Right lobe of liver (tissue), 6 donors: ENCODE measurements around the gene CYS1. TPM values are rescaled to one million over a fixed set of nuclear protein-coding genes. Genes with fewer than 3 reads are reported as not detected.
"Not testable (repeated sequence)": the region's sequence is repeated elsewhere in the genome, so short reads cannot be mapped to it uniquely, and the experiment has no call there.

Source experiments
- ATAC-seq, 4 donors: fragments of 200-7000 bp; cut with Tn5 transposase; one replicate each; pipeline ENCODE4 v1.9.1; 2020; ENCODE audit warnings: mild to moderate bottlenecking in 4 of 4, moderate library complexity in 4 of 4
- DNase-seq, 3 donors: peaks; one replicate each; pipeline ENCODE4 v3.0.0-alpha.2; 2020
- H3K27ac ChIP-seq, 3 donors: fragments of 200-600 bp; one replicate each; pipeline ENCODE4 v1.8.0; 2022
- H3K27me3 ChIP-seq, 2 donors: fragments of 200-600 bp; one replicate each; pipeline ENCODE4 v1.8.0; 2022
- H3K36me3 ChIP-seq, 4 donors: fragments of 200-600 bp; sonication (generic) in 1 of 4; one replicate each; pipeline versions ENCODE4 v1.5.1 to v1.8.0; 2017 to 2022; ENCODE audit warnings: control low read depth in 1 of 4
- H3K4me1 ChIP-seq, 4 donors: fragments of 200-600 bp; sonication (generic) in 1 of 4; one replicate each; pipeline versions ENCODE4 v1.5.1 to v1.8.0; 2017 to 2022; ENCODE audit warnings: control low read depth in 1 of 4
- H3K4me3 ChIP-seq, 3 donors: fragments of 200-600 bp; one replicate each; pipeline ENCODE4 v1.8.0; 2022
- H3K9me3 ChIP-seq, 4 donors: fragments of 200-600 bp; sonication (generic) in 1 of 4; one replicate each; pipeline versions ENCODE4 v1.5.1 to v1.8.0; 2017 to 2022; ENCODE audit warnings: control low read depth in 1 of 4
- POLR2A ChIP-seq: fragments of 450-650 bp; IDR thresholded peaks from one replicate; pipeline ENCODE4 v1.6.1; 2017; ENCODE audit warnings: antibody characterized with exemption, mild to moderate bottlenecking
- WGBS: methylation state at CpG from one replicate; pipeline ENCODE4 v1.1.6; 2018; ENCODE audit warnings: low coverage, low lambda C conversion rate; ENCODE audit not compliant: insufficient coverage; ENCODE audit errors: missing lambda C conversion rate; 5-methylcytosine and 5-hydroxymethylcytosine counted together
- intact Hi-C, 2 donors: fragments of 100-400 bp; cut with DNase I; formaldehyde crosslinking; loops; one replicate each; pipeline versions ENCODE4 v1.11.2 to v1.14.1; 2022
- total RNA-seq, 6 experiments: library from RNA; depleted of rRNA in 2 of 6; stranded (reverse); fragments of >200 nt in 2 of 6; fragmentation: NEBNext Ultra II Directional in 3 of 6; extraction: Animal tissue kit (Norgen Biotek cat#: 25700) in 3 of 6; gene quantifications; one replicate each; pipeline versions ENCODE4 v1.1.0 to v1.2.4, GENCODE V29; 2016 to 2023
- TF ChIP-seq, protein P1 (sequence below), 4 donors: fragments of 200-600 bp in 3 of 4; fragments of 450-650 bp in 1 of 4; IDR thresholded peaks; one replicate each; pipeline versions ENCODE4 v1.5.1 to v1.8.0; 2016 to 2022; ENCODE audit warnings: antibody characterized with exemption in 4 of 4, mild to moderate bottlenecking in 2 of 4
- donor health status: DM: no; HTN: yes; CAD: no.
- donor health status: DM: no; HTN: no; CAD: no.
- donor health status: DM: no; HTN: no; CAD: no.
- donor health status: DM: no; HTN: yes; CAD: no.
- donor health status: DM: no; HTN: yes; CAD: no.

The CYS1 gene
- total RNA-seq, 6 experiments from 2014 or later, result 0.26 to 0.99 (median 0.55) TPM

DNA sequence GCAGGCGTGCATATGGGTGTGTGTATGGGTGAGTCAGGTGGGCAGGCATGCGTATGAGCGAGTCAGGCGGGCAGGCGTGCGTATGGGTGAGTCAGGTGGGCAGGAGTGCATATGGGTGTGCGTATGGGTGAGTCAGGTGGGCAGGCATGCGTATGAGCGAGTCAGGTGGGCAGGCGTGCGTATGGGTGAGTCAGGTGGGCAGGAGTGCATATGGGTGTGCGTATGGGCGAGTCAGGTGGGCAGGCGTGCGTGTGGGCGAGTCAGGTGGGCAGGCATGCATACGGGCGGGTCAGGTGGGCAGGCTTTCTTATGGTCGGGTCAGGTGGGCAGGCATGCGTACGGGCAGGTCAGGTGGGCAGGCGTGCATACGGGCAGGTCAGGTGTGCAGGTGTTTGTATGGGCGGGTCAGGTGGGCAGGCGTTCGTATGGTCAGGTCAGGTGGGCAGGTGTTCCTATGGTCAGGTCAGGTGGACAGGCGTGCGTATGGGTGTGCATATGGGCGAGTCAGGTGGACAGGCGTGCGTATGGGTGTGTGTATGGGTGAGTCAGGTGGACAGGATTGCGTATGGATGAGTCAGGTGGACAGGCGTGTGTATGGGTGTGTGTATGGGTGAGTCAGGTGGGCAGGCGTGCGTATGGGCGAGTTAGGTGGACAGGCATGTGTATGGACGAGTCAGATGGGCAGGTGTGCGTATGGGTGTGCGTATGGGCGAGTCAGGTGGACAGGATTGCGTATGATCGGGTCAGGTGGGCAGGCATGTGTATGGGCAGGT lies 65.6 kb downstream of the CYS1 start:
- H3K27me3 ChIP-seq, result no peaks in the 10 kb centered on the region
- TF ChIP-seq, protein P1, sequence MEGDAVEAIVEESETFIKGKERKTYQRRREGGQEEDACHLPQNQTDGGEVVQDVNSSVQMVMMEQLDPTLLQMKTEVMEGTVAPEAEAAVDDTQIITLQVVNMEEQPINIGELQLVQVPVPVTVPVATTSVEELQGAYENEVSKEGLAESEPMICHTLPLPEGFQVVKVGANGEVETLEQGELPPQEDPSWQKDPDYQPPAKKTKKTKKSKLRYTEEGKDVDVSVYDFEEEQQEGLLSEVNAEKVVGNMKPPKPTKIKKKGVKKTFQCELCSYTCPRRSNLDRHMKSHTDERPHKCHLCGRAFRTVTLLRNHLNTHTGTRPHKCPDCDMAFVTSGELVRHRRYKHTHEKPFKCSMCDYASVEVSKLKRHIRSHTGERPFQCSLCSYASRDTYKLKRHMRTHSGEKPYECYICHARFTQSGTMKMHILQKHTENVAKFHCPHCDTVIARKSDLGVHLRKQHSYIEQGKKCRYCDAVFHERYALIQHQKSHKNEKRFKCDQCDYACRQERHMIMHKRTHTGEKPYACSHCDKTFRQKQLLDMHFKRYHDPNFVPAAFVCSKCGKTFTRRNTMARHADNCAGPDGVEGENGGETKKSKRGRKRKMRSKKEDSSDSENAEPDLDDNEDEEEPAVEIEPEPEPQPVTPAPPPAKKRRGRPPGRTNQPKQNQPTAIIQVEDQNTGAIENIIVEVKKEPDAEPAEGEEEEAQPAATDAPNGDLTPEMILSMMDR (IDR thresholded peaks at IDR 0.05), result no peak
- no peak for TF ChIP-seq POLR2A
- 95% methylated on average over 33 of the region's 42 CpGs for WGBS
- H3K36me3 ChIP-seq, result no peaks in the 10 kb centered on the region
- H3K4me1 ChIP-seq, result peaks cover 0 to 41% (median 16%) of the 10 kb centered on the region in 4 donors
- ATAC-seq (no peak), DNase-seq (peak in 1 of 3 donors; percentile 52)
- no peaks in the 10 kb centered on the region for H3K9me3 ChIP-seq
- intact Hi-C loops, result no loop called here
- H3K4me3 ChIP-seq, result no peak overlapping the region
- no peak overlapping the region for H3K27ac ChIP-seq

DNA sequence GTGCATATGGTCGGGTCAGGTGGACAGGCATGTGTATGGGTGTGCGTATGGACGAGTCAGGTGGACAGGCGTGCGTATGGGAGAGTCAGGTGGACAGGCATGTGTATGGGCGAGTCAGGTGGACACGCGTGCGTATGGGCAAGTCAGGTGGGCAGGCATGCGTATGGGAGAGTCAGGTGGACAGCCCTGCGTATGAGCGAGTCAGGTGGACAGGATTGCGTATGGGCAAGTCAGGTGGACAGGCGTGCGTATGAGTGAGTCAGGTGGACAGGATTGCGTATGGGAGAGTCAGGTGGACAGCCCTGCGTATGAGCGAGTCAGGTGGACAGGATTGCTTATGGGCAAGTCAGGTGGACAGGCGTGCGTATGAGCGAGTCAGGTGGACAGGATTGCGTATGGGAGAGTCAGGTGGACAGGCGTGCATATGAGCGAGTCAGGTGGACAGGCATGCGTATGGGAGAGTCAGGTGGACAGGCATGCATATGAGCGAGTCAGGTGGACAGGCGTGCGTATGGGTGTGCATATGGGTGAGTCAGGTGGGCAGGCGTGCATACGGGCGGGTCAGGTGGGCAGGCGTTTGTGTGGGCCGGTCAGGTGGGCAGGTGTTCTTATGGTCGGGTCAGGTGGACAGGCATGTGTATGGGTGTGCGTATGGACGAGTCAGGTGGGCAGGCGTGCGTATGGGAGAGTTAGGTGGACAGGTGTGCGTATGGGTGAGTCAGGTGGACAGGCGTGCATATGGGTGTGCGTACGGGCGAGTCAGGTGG lies 66.4 kb downstream of the CYS1 start:
- intact Hi-C loops, H3K9me3 ChIP-seq, H3K4me3 ChIP-seq, ATAC-seq, H3K27ac ChIP-seq, H3K27me3 ChIP-seq, H3K36me3 ChIP-seq: not testable (repeated sequence)
- DNase-seq, result peak in 2 of 3 donors; percentile 3 to 44
- peaks cover 0 to 43% (median 17%) of the 10 kb centered on the region in 4 donors for H3K4me1 ChIP-seq
- WGBS, result 95% methylated on average over 43 of the region's 43 CpGs

DNA sequence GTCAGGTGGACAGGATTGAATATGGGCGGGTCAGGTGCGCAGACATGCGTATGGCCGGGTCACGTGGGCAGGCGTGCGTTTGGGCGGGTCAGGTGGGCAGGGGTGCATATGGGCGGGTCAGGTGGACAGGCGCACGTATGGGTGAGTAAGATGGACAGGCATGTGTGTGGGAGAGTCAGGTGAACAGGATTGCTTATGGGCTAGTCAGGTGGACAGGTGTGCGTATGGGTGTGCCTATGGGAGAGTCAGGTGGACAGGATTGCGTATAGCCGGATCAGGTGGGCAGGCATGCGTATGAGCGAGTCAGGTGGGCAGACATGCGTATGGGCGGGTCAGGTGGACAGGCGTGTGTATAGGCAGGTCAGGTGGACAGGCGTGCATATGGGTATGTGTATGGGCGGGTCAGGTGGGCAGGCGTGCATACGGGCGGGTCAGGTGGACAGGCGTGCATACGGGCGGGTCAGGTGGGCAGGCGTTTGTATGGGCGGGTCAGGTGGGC lies 67.2 kb downstream of the CYS1 start:
- ATAC-seq (no peak), DNase-seq (peak in 2 of 3 donors; percentile 41 to 57)
- Histone ChIP-seq H3K4me1 (peaks cover 0 to 35% (median 15%) of the 10 kb centered on the region in 4 donors), H3K9me3 (no peaks in the 10 kb centered on the region), H3K36me3 (no peaks in the 10 kb centered on the region), H3K4me3 (no peak overlapping the region), H3K27ac (no peak overlapping the region), H3K27me3 (no peaks in the 10 kb centered on the region)
- intact Hi-C loops, result no loop called here
- WGBS, result 90% methylated on average over 29 of the region's 29 CpGs
- TF ChIP-seq, protein P1 (IDR thresholded peaks at IDR 0.05), result no peak
- no peak for TF ChIP-seq POLR2A

DNA sequence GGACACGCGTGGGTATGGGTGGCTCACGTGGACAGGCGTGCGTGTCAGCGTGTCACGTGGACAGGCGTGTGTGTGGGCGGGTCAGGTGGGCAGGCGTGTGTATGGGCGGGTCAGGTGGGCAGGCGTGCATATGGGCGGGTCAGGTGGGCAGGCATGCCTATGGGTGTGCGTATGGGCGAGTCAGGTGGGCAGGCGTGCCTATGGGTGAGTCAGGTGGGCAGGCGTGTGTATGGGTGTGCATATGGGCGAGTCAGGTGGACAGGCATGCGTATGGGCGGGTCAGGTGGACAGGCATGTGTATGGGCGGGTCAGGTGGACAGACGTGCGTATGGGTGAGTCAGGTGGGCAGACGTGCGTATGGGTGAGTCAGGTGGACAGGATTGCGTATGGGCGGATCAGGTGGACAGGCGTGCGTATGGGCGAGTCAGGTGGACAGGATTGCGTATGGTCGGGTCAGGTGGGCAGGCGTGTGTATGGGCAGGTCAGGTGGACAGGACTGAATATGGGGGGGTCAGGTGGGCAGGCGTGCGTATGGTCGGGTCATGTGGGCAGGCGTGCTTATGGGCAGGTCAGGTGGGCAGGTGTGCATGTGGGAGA lies 67.7 kb downstream of the CYS1 start:
- ATAC-seq, H3K27me3 ChIP-seq, H3K4me3 ChIP-seq, H3K36me3 ChIP-seq, intact Hi-C loops, H3K27ac ChIP-seq, H3K9me3 ChIP-seq: not testable (repeated sequence)
- H3K4me1 ChIP-seq, result peaks cover 0 to 30% (median 14%) of the 10 kb centered on the region in 4 donors
- 95% methylated on average over 35 of the region's 37 CpGs for WGBS
- DNase-seq, result peak in 2 of 3 donors; percentile 25 to 37

DNA sequence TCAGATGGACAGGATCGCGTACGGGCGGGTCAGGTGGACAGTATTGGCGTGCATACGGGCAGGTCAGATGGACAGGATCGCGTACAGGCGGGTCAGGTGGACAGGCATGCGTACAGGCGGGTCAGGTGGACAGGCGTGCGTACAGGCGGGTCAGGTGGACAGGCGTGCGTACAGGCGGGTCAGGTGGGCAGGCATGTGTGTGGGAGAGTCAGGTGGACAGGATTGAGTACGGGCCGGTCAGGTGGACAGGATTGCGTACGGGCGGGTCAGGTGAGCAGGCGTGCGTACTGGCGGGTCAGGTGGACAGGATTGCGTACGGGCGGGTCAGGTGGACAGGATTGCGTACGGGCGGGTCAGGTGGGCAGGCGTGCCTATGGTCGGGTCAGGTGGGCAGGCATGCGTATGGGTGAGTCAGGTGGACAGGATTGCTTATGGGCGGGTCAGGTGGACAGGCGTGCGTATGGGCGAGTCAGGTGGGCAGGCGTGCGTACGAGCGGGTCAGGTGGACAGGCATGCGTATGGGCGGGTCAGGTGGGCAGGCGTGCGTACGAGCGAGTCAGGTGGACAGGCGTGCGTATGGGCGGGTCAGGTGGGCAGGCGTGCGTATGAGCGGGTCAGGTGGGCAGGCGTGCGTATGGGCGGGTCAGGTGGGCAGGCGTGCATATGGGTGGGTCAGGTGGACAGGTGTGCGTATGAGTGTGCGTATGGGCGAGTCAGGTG lies 68.4 kb downstream of the CYS1 start:
- ATAC-seq, H3K36me3 ChIP-seq, H3K4me3 ChIP-seq, intact Hi-C loops, H3K9me3 ChIP-seq, H3K27ac ChIP-seq, H3K27me3 ChIP-seq: not testable (repeated sequence)
- WGBS, result 93% methylated on average over 45 of the region's 61 CpGs
- peak in 2 of 3 donors; percentile 57 to 60 for DNase-seq
- H3K4me1 ChIP-seq, result peaks cover 0 to 29% (median 13%) of the 10 kb centered on the region in 4 donors

DNA sequence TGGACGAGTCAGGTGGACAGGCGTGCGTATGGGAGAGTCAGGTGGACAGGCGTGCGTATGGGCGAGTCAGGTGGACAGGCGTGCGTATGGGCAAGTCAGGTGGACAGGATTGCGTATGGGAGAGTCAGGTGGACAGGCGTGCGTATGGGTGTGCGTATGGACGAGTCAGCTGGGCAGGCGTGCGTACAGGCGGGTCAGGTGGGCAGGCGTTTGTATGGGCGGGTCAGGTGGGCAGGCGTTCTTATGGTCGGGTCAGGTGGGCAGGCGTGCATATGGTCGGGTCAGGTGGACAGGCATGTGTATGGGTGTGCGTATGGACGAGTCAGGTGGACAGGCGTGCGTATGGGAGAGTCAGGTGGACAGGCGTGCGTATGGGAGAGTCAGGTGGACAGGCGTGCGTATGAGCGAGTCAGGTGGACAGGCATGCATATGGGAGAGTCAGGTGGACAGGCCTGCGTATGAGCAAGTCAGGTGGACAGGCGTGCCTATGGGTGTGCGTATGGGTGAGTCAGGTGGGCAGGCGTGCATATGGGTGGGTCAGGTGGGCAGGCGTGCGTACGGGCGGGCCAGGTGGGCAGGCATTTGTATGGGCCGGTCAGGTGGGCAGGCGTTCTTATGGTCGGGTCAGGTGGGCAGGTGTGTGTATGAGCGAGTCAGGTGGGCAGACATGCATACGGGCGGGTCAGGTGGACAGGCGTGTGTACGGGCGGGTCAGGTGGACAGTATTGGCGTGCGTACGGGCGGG lies 69.2 kb downstream of the CYS1 start:
- H3K4me3 ChIP-seq, result peak overlapping the region in 1 of 3 donors; percentile 45
- H3K27me3 ChIP-seq, intact Hi-C loops, ATAC-seq, H3K9me3 ChIP-seq, H3K27ac ChIP-seq, H3K36me3 ChIP-seq: not testable (repeated sequence)
- 92% methylated on average over 41 of the region's 52 CpGs for WGBS
- H3K4me1 ChIP-seq, result peaks cover 0 to 31% (median 13%) of the 10 kb centered on the region in 4 donors
- peak in 1 of 3 donors; percentile 50 for DNase-seq
